ENCODE measurements around the gene EYS. TPM values are rescaled to one million over a fixed set of nuclear protein-coding genes. Genes with fewer than 3 reads are reported as not detected.

Gene EYS
- polyA plus RNA-seq, 1 experiment = not detected

GRCh38 chr6:64289931-64290330, 1417.1 kb downstream of the EYS start:
- no peak for TF ChIP-seq CTCF (IDR thresholded peaks at IDR 0.05; ENCODE audit: insufficient read depth, low read depth, low read length)
- no peaks in the 10 kb centered on the region for H3K36me3 ChIP-seq (ENCODE audit: control insufficient read depth, insufficient read depth, low read length)
- no peak overlapping the region for H3K4me3 ChIP-seq (ENCODE audit: low read depth, low read length)
- CTCF ChIA-PET = no interaction called here
- POLR2A ChIA-PET = no interaction called here
- no peaks in the 10 kb centered on the region for H3K27me3 ChIP-seq (ENCODE audit: control insufficient read depth, insufficient read depth, low read length)
- DNase-seq (ENCODE audit: low read depth) = no peak

- Histone ChIP-seq H3K27me3 (ENCODE audit: control insufficient read depth, insufficient read depth, low read length) (no peaks in the 10 kb centered on the region), H3K36me3 (ENCODE audit: control insufficient read depth, insufficient read depth, low read length) (no peaks in the 10 kb centered on the region), H3K4me3 (ENCODE audit: low read depth, low read length) (no peak overlapping the region)
- TF ChIP-seq CTCF (IDR thresholded peaks at IDR 0.05; ENCODE audit: insufficient read depth, low read depth, low read length) = no peak
- DNase-seq (ENCODE audit: low read depth) = no peak
- POLR2A ChIA-PET = no interaction called here
- CTCF ChIA-PET = no interaction called here
Observed at GRCh38 chr6:64288351-64288750, 1418.7 kb downstream of the EYS start.

GRCh38 chr6:64281167-64281566, 1425.9 kb downstream of the EYS start:
- DNase-seq (ENCODE audit: low read depth) = no peak
- Histone ChIP-seq H3K4me3 (ENCODE audit: low read depth, low read length) (no peak overlapping the region), H3K27me3 (ENCODE audit: control insufficient read depth, insufficient read depth, low read length) (no peaks in the 10 kb centered on the region), H3K36me3 (ENCODE audit: control insufficient read depth, insufficient read depth, low read length) (no peaks in the 10 kb centered on the region)
- TF ChIP-seq CTCF (IDR thresholded peaks at IDR 0.05; ENCODE audit: insufficient read depth, low read depth, low read length) = no peak
- POLR2A ChIA-PET = no interaction called here
- CTCF ChIA-PET = no interaction called here

- Histone ChIP-seq H3K4me3 (ENCODE audit: low read depth, low read length) (no peak overlapping the region), H3K27me3 (ENCODE audit: control insufficient read depth, insufficient read depth, low read length) (no peaks in the 10 kb centered on the region), H3K36me3 (ENCODE audit: control insufficient read depth, insufficient read depth, low read length) (no peaks in the 10 kb centered on the region)
- ChIA-PET POLR2A (no interaction called here), CTCF (no interaction called here)
- TF ChIP-seq CTCF (IDR thresholded peaks at IDR 0.05; ENCODE audit: insufficient read depth, low read depth, low read length) = no peak
- no peak for DNase-seq (ENCODE audit: low read depth)
Observed at GRCh38 chr6:64280569-64280968, 1426.5 kb downstream of the EYS start.

- no peaks in the 10 kb centered on the region for H3K27me3 ChIP-seq (ENCODE audit: control insufficient read depth, insufficient read depth, low read length)
- CTCF ChIA-PET = no interaction called here
- POLR2A ChIA-PET = no interaction called here
Observed at GRCh38 chr6:64270083-64270482, 1436.9 kb downstream of the EYS start.

More at GRCh38 chr6:64270083-64270482, 1436.9 kb downstream of the EYS start:
- no peak for DNase-seq (ENCODE audit: low read depth)
- no peaks in the 10 kb centered on the region for H3K36me3 ChIP-seq (ENCODE audit: control insufficient read depth, insufficient read depth, low read length)
- TF ChIP-seq CTCF (IDR thresholded peaks at IDR 0.05; ENCODE audit: insufficient read depth, low read depth, low read length) = no peak
- no peak overlapping the region for H3K4me3 ChIP-seq (ENCODE audit: low read depth, low read length)
